Type B pancreatic cell (in vitro differentiated cells): ENCODE data around the gene TPK1. TPM values are rescaled to one million over a fixed set of nuclear protein-coding genes. Genes with fewer than 3 reads are reported as not detected.

Experiments
- DNase-seq: peaks from one replicate; pipeline ENCODE4 v3.0.0; 2021; ENCODE audit warnings: mixed read lengths; ENCODE audit not compliant: unreplicated experiment; ENCODE audit errors: extremely low spot score
- H3K27ac Mint-ChIP-seq: 2 replicates; pipeline ENCODE4 v1.8.0; 2021; ENCODE audit warnings: mild to moderate bottlenecking, mixed read lengths
- H3K27me3 Mint-ChIP-seq: 2 replicates; pipeline ENCODE4 v1.8.0; 2021; ENCODE audit warnings: mixed read lengths
- H3K36me3 Mint-ChIP-seq: 2 replicates; pipeline ENCODE4 v1.8.0; 2021; ENCODE audit warnings: mixed read lengths
- H3K4me1 Mint-ChIP-seq: one replicate; pipeline ENCODE4 v1.8.0; 2021; ENCODE audit warnings: mixed read lengths; ENCODE audit not compliant: unreplicated experiment
- H3K4me3 Mint-ChIP-seq: 2 replicates; pipeline ENCODE4 v1.8.0; 2021; ENCODE audit warnings: mild to moderate bottlenecking, mixed read lengths
- H3K9me3 Mint-ChIP-seq: 2 replicates; pipeline ENCODE4 v1.8.0; 2021; ENCODE audit warnings: mixed read lengths
- CTCF ChIP-seq: fragments of 200-600 bp; sonication (generic); conservative IDR thresholded peaks from 2 replicates; pipeline ENCODE4 v1.5.0; 2021; ENCODE audit warnings: antibody characterized with exemption, mild to moderate bottlenecking
- total RNA-seq: library from RNA; stranded (reverse); gene quantifications from 2 replicates; pipeline ENCODE4 v1.2.1, GENCODE V29; 2021; ENCODE audit warnings: low replicate concordance

The TPK1 gene
- total RNA-seq, 1 donor from 2014 or later, result 3.2 TPM

GRCh38 chr7:144824360-144824759, 11.5 kb downstream of the TPK1 start:
- no peak for DNase-seq
- no peak overlapping the region for H3K4me3 Mint-ChIP-seq
- H3K27me3 Mint-ChIP-seq, result no peaks in the 10 kb centered on the region
- no peak for TF ChIP-seq CTCF
- H3K27ac Mint-ChIP-seq, result no peak overlapping the region
- H3K9me3 Mint-ChIP-seq, result no peaks in the 10 kb centered on the region
- H3K36me3 Mint-ChIP-seq, result no peaks in the 10 kb centered on the region
- peaks cover 3% of the 10 kb centered on the region for H3K4me1 Mint-ChIP-seq

GRCh38 chr7:144822223-144822622, 13.6 kb downstream of the TPK1 start:
- Mint-ChIP-seq H3K27ac (no peak overlapping the region), H3K9me3 (no peaks in the 10 kb centered on the region), H3K36me3 (no peaks in the 10 kb centered on the region), H3K4me3 (no peak overlapping the region), H3K27me3 (no peaks in the 10 kb centered on the region), H3K4me1 (no peaks in the 10 kb centered on the region)
- TF ChIP-seq CTCF, result no peak
- no peak for DNase-seq

GRCh38 chr7:144821067-144821466, 14.8 kb downstream of the TPK1 start:
- no peaks in the 10 kb centered on the region for H3K36me3 Mint-ChIP-seq
- H3K27me3 Mint-ChIP-seq, result no peaks in the 10 kb centered on the region
- no peak for DNase-seq
- no peak overlapping the region for H3K27ac Mint-ChIP-seq
- H3K4me1 Mint-ChIP-seq, result no peaks in the 10 kb centered on the region
- H3K9me3 Mint-ChIP-seq, result no peaks in the 10 kb centered on the region
- no peak overlapping the region for H3K4me3 Mint-ChIP-seq
- TF ChIP-seq CTCF, result no peak

- H3K4me1 Mint-ChIP-seq, result no peaks in the 10 kb centered on the region
- no peaks in the 10 kb centered on the region for H3K9me3 Mint-ChIP-seq
- no peaks in the 10 kb centered on the region for H3K27me3 Mint-ChIP-seq
- TF ChIP-seq CTCF, result no peak
- no peak overlapping the region for H3K4me3 Mint-ChIP-seq
- DNase-seq, result no peak
- no peaks in the 10 kb centered on the region for H3K36me3 Mint-ChIP-seq
- no peak overlapping the region for H3K27ac Mint-ChIP-seq
Measured at GRCh38 chr7:144820552-144820951, 15.3 kb downstream of the TPK1 start.

- H3K27ac Mint-ChIP-seq, result no peak overlapping the region
- H3K36me3 Mint-ChIP-seq, result no peaks in the 10 kb centered on the region
- DNase-seq, result no peak
- no peaks in the 10 kb centered on the region for H3K4me1 Mint-ChIP-seq
- no peak for TF ChIP-seq CTCF
- H3K4me3 Mint-ChIP-seq, result no peak overlapping the region
- no peaks in the 10 kb centered on the region for H3K9me3 Mint-ChIP-seq
- no peaks in the 10 kb centered on the region for H3K27me3 Mint-ChIP-seq
Measured at GRCh38 chr7:144819566-144819965, 16.3 kb downstream of the TPK1 start.

- Mint-ChIP-seq H3K27me3 (no peaks in the 10 kb centered on the region), H3K27ac (no peak overlapping the region), H3K36me3 (no peaks in the 10 kb centered on the region), H3K4me3 (no peak overlapping the region), H3K4me1 (no peaks in the 10 kb centered on the region), H3K9me3 (no peaks in the 10 kb centered on the region)
- TF ChIP-seq CTCF, result no peak
- DNase-seq, result no peak
Measured at GRCh38 chr7:144818511-144818910, 17.3 kb downstream of the TPK1 start.
